Astrocyte (in vitro differentiated cells and primary cell): ENCODE measurements around the gene MASP1.

Experiments
- EZH2 ChIP-seq: IDR thresholded peaks from 2 replicates; pipeline ENCODE4 v1.6.1; 2012; ENCODE audit warnings: mild to moderate bottlenecking, low read length, inconsistent platforms; ENCODE audit not compliant: insufficient read depth
- TF ChIP-seq, protein P1 (sequence below): IDR thresholded peaks from 2 replicates; pipeline ENCODE4 v1.5.1; 2011; ENCODE audit warnings: low read depth, mild to moderate bottlenecking, inconsistent platforms, low read length, moderate library complexity; ENCODE audit not compliant: insufficient read depth

DNA sequence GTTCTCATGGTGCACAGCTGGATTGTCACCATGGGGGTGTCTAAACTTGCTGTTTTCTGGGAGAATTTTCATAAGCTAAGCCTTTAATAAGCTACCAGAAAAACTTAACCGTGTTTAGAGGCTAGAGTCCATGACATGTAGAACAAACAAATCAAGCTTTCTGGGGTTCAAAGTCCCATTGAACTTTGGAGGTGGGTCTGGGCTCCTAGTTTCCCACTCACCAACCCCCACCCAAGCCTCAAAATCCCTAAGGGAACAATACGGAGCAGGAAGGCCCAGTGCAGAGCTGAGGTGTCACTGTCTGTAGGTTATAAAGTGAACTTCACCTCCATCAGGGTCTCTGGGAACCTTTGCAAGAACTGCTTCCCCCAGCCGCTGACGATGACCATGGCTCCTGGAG is 68.7 kb downstream of the MASP1 start:
- TF ChIP-seq, protein P1, sequence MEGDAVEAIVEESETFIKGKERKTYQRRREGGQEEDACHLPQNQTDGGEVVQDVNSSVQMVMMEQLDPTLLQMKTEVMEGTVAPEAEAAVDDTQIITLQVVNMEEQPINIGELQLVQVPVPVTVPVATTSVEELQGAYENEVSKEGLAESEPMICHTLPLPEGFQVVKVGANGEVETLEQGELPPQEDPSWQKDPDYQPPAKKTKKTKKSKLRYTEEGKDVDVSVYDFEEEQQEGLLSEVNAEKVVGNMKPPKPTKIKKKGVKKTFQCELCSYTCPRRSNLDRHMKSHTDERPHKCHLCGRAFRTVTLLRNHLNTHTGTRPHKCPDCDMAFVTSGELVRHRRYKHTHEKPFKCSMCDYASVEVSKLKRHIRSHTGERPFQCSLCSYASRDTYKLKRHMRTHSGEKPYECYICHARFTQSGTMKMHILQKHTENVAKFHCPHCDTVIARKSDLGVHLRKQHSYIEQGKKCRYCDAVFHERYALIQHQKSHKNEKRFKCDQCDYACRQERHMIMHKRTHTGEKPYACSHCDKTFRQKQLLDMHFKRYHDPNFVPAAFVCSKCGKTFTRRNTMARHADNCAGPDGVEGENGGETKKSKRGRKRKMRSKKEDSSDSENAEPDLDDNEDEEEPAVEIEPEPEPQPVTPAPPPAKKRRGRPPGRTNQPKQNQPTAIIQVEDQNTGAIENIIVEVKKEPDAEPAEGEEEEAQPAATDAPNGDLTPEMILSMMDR = no peak
- no peak for TF ChIP-seq EZH2
